Stimulated activated CD4-positive, alpha-beta T cell treated with anti-CD3 and anti-CD28 coated beads, Interleukin-1b, Interleukin-23, amount 100 ng/mL, for 1 hour (primary cell): Measurements from ENCODE around the gene ZIC4.

Experiments
- DNase-seq, 2 donors: peaks; one replicate each; pipeline ENCODE4 v3.0.0-alpha.2; 2020; ENCODE audit warnings: low read depth in 2 of 2

The ZIC4 gene

GRCh38 chr3:147417551-147418295 is 11.4 kb upstream of the ZIC4 start:
- DNase-seq, result no peak

- DNase-seq, result no peak
Measured at GRCh38 chr3:147416931-147417330, 10.6 kb upstream of the ZIC4 start.

- no peak for DNase-seq
Measured at GRCh38 chr3:147415874-147416273, 9.5 kb upstream of the ZIC4 start.

GRCh38 chr3:147415286-147415685 is 8.9 kb upstream of the ZIC4 start:
- no peak for DNase-seq

GRCh38 chr3:147414390-147415138 is 8.2 kb upstream of the ZIC4 start:
- no peak for DNase-seq

- no peak for DNase-seq
Measured at GRCh38 chr3:147413686-147414389, 7.5 kb upstream of the ZIC4 start.

- DNase-seq, result no peak
Measured at GRCh38 chr3:147412917-147413685, 6.8 kb upstream of the ZIC4 start.

GRCh38 chr3:147412261-147412916 is 6.0 kb upstream of the ZIC4 start:
- no peak for DNase-seq

- no peak for DNase-seq
Measured at GRCh38 chr3:147411815-147412241, 5.5 kb upstream of the ZIC4 start.

GRCh38 chr3:147411238-147411814 is 5.0 kb upstream of the ZIC4 start:
- DNase-seq, result no peak

GRCh38 chr3:147410526-147411237 is 4.3 kb upstream of the ZIC4 start:
- no peak for DNase-seq

GRCh38 chr3:147410116-147410525 is 3.8 kb upstream of the ZIC4 start:
- DNase-seq, result no peak

GRCh38 chr3:147409143-147410115 is 3.1 kb upstream of the ZIC4 start, which contains the start of gene ZIC1:
Gene ZIC1 (plus strand): TSS chr3:147409365. CDS start chr3:147410113, 748 bp downstream.
- DNase-seq, result no peak

- no peak for DNase-seq
Measured at GRCh38 chr3:147408188-147409100, 2.1 kb upstream of the ZIC4 start.

- DNase-seq, result no peak
Measured at GRCh38 chr3:147407498-147408187, 1.3 kb upstream of the ZIC4 start.

- no peak for DNase-seq
Measured at GRCh38 chr3:147407114-147407497, 763 bp upstream of the ZIC4 start.
